Hippocampal formation (tissue), 2 donors: ENCODE measurements around the gene CHST3.
A peak's percentile ranks its signal among the peaks of the same experiment; 100 is the strongest.
"Not testable (repeated sequence)": the region's sequence is repeated elsewhere in the genome, so short reads cannot be mapped to it uniquely, and the experiment has no call there.

Source experiments
- DNase-seq, 2 donors: peaks; one replicate each; lab custom pipeline; 2025; lab: John Stamatoyannopoulos, UW

CHST3 gene

GRCh38 chr10:71948496-71949067 lies 15.6 kb upstream of the CHST3 start:
- DNase-seq = no peak

- no peak for DNase-seq
Observed at GRCh38 chr10:71950683-71951082, 13.5 kb upstream of the CHST3 start.

- DNase-seq = no peak
Observed at GRCh38 chr10:71952745-71953144, 11.4 kb upstream of the CHST3 start.

- no peak for DNase-seq
Observed at GRCh38 chr10:71957546-71958275, 6.5 kb upstream of the CHST3 start.

- DNase-seq = no peak
Observed at GRCh38 chr10:71959526-71959925, 4.7 kb upstream of the CHST3 start.

- DNase-seq = no peak
Observed at GRCh38 chr10:71961831-71962230, 2.4 kb upstream of the CHST3 start.

- no peak for DNase-seq
Observed at GRCh38 chr10:71962901-71963300, 1.3 kb upstream of the CHST3 start.

- DNase-seq = no peak
Observed at GRCh38 chr10:71963351-71964097, 671 bp upstream of the CHST3 start.

GRCh38 chr10:71964743-71965515 lies 734 bp downstream of the CHST3 start:
- no peak for DNase-seq

GRCh38 chr10:71965623-71966022 lies 1.4 kb downstream of the CHST3 start:
- no peak for DNase-seq

- no peak for DNase-seq
Observed at GRCh38 chr10:71966046-71967004, 2.1 kb downstream of the CHST3 start.

GRCh38 chr10:71967958-71968357 lies 3.8 kb downstream of the CHST3 start:
- DNase-seq = not testable (repeated sequence)

GRCh38 chr10:71968553-71969474 lies 4.6 kb downstream of the CHST3 start:
- DNase-seq = no peak

- DNase-seq = no peak
Observed at GRCh38 chr10:71969929-71970328, 5.7 kb downstream of the CHST3 start.

- DNase-seq = no peak
Observed at GRCh38 chr10:71970331-71970730, 6.1 kb downstream of the CHST3 start.

GRCh38 chr10:71970869-71971268 lies 6.7 kb downstream of the CHST3 start:
- DNase-seq = no peak

- peak in 1 of 2 donors; percentile 38 for DNase-seq
Observed at GRCh38 chr10:71971311-71971731, 7.1 kb downstream of the CHST3 start.

GRCh38 chr10:71971769-71972555 lies 7.8 kb downstream of the CHST3 start:
- no peak for DNase-seq
